GM12864 (cell line): ENCODE results near the gene PEX11B.

ENCODE experiments used
- DNase-seq: peaks from one replicate; pipeline ENCODE4 v3.0.0-alpha.2; 2011; ENCODE audit warnings: low read depth
- H3K4me3 ChIP-seq: 2 replicates; pipeline ENCODE4 v1.5.1; 2011; ENCODE audit warnings: mild to moderate bottlenecking, low read depth, low read length, control low read depth
- CTCF ChIP-seq: IDR thresholded peaks from 2 replicates; pipeline ENCODE4 v1.5.1; 2011; ENCODE audit warnings: low read depth, mild to moderate bottlenecking, moderate library complexity, low read length, control low read depth, inconsistent platforms; ENCODE audit errors: missing control alignments

The PEX11B gene

GRCh38 chr1:145958734-145959133 is 40.2 kb upstream of the PEX11B start:
- no peak for DNase-seq
- no peak for TF ChIP-seq CTCF
- no peak overlapping the region for H3K4me3 ChIP-seq

GRCh38 chr1:145957443-145958319 is 39.2 kb upstream of the PEX11B start, which contains the start of gene LIX1L:
LIX1L (minus strand) TSS chr1:145958017; CDS start chr1:145957927, 90 bp downstream.
- peak within 1 kb of the TSS; percentile 94 for H3K4me3 ChIP-seq
- peak; percentile 89 for DNase-seq
- no peak for TF ChIP-seq CTCF

- DNase-seq: no peak
- peak overlapping the region; percentile 94 for H3K4me3 ChIP-seq
Observed at GRCh38 chr1:145956781-145957442, 38.4 kb upstream of the PEX11B start.

GRCh38 chr1:145956361-145956760 is 37.8 kb upstream of the PEX11B start:
- no peak for TF ChIP-seq CTCF
- H3K4me3 ChIP-seq: peak overlapping the region; percentile 94; the same call in 1 of the 2 replicates
- no peak for DNase-seq

More at GRCh38 chr1:145956781-145957442, 38.4 kb upstream of the PEX11B start:
- TF ChIP-seq CTCF: no peak

- DNase-seq: no peak
- no peak overlapping the region for H3K4me3 ChIP-seq
- no peak for TF ChIP-seq CTCF
Observed at GRCh38 chr1:145955436-145955835, 36.9 kb upstream of the PEX11B start.

GRCh38 chr1:145953861-145954260 is 35.3 kb upstream of the PEX11B start:
- no peak for TF ChIP-seq CTCF
- no peak overlapping the region for H3K4me3 ChIP-seq
- no peak for DNase-seq
